Thyroid gland (tissue), 4 donors: ENCODE data around the gene CAAP1. TPM values are rescaled to one million over a fixed set of nuclear protein-coding genes. Genes with fewer than 3 reads are reported as not detected.

ENCODE experiments used
- DNase-seq, 2 donors: peaks; one replicate each; pipeline ENCODE4 v3.0.0-alpha.2; 2019
- H3K27ac ChIP-seq, 3 donors: fragments of 200-600 bp; sonication (generic); 1 replicate in 2 of 3; 2 replicates in 1 of 3; pipeline ENCODE4 v1.5.1; 2016 to 2019; ENCODE audit warnings: mild to moderate bottlenecking in 1 of 3, moderate library complexity in 1 of 3
- H3K27me3 ChIP-seq: fragments of 200-600 bp; sonication (generic); one replicate; pipeline ENCODE4 v1.5.1; 2019
- H3K36me3 ChIP-seq, 2 donors: fragments of 200-600 bp; sonication (generic); one replicate each; pipeline ENCODE4 v1.5.1; 2016 to 2019
- H3K4me1 ChIP-seq, 2 donors: fragments of 200-600 bp; sonication (generic); one replicate each; pipeline ENCODE4 v1.5.1; 2017 to 2019
- H3K4me3 ChIP-seq, 3 donors: fragments of 200-600 bp; sonication (generic); replicated peaks in 1 of 3; 1 replicate in 2 of 3; 2 replicates in 1 of 3; pipeline ENCODE4 v1.5.1; 2016; ENCODE audit warnings: mild to moderate bottlenecking in 1 of 3
- H3K9me3 ChIP-seq: fragments of 200-600 bp; sonication (generic); one replicate; pipeline ENCODE4 v1.5.1; 2017
- CTCF ChIP-seq, 6 experiments: fragments of 200-600 bp in 3 of 6; fragments of 450-650 bp in 3 of 6; sonication (generic) in 3 of 6; IDR thresholded peaks; one replicate each; pipeline ENCODE4 v1.5.1; 2016 to 2019; ENCODE audit warnings: antibody characterized with exemption in 6 of 6, mild to moderate bottlenecking in 2 of 6, inconsistent platforms in 1 of 6, moderate library complexity in 1 of 6
- POLR2A ChIP-seq, 2 donors: fragments of 450-650 bp; IDR thresholded peaks; one replicate each; pipeline ENCODE4 v1.6.1; 2017; ENCODE audit warnings: antibody characterized with exemption in 2 of 2, mild to moderate bottlenecking in 2 of 2, moderate library complexity in 1 of 2
- WGBS, 2 donors: methylation state at CpG; one replicate each; pipeline ENCODE4 v1.1.5; 2017; 5-methylcytosine and 5-hydroxymethylcytosine counted together
- intact Hi-C: fragments of 100-400 bp; cut with DNase I; formaldehyde crosslinking; loops from one replicate; pipeline ENCODE4 v1.15.1; 2023
- total RNA-seq, 4 donors: library from RNA; depleted of rRNA; stranded (reverse); fragments of >200 nt; gene quantifications; one replicate each; pipeline ENCODE4 v1.2.3, GENCODE V29; 2016

The CAAP1 gene, protein sequence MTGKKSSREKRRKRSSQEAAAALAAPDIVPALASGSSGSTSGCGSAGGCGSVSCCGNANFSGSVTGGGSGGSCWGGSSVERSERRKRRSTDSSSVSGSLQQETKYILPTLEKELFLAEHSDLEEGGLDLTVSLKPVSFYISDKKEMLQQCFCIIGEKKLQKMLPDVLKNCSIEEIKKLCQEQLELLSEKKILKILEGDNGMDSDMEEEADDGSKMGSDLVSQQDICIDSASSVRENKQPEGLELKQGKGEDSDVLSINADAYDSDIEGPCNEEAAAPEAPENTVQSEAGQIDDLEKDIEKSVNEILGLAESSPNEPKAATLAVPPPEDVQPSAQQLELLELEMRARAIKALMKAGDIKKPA
- total RNA-seq = 100 to 1,000 TPM in 1 of 4 donors, 10 to 100 TPM in 3; 54.9 to 110 (median 56.5) TPM

- peaks cover 4 to 5% of the 10 kb centered on the region in 2 donors for H3K4me1 ChIP-seq
- H3K36me3 ChIP-seq = no peaks in the 10 kb centered on the region
- no peaks in the 10 kb centered on the region for H3K27me3 ChIP-seq
- H3K4me3 ChIP-seq = peak within 1 kb of the TSS; percentile 67 to 97 (median 86)
- intact Hi-C loops = loop anchor here (5.0 kb wide), 1 partner anchor 65 kb away; the partner anchor contains the start of gene IFT74
- DNase-seq = peak; percentile 95 to 96
- H3K9me3 ChIP-seq = no peaks in the 10 kb centered on the region
- WGBS, 2 donors = 1% methylated on average over 32 to 58 of the region's 70 CpGs
- TF ChIP-seq POLR2A (IDR thresholded peaks at IDR 0.05) (peak; percentile 47 to 95), CTCF (IDR thresholded peaks at IDR 0.05) (peak in 3 of 6 experiments; percentile 32 to 43 (median 34))
- peak within 1 kb of the TSS; percentile 90 to 99 (median 99) for H3K27ac ChIP-seq
Measured at GRCh38 chr9:26892251-26893029, at the start of gene CAAP1. CAAP1 (minus strand) TSS chr9:26892802; CDS start chr9:26892715, 87 bp downstream.

GRCh38 chr9:26940779-26941178 lies 48.2 kb upstream of the CAAP1 start:
- peaks cover 8 to 18% of the 10 kb centered on the region in 2 donors for H3K4me1 ChIP-seq
- TF ChIP-seq CTCF (IDR thresholded peaks at IDR 0.05) = no peak
- TF ChIP-seq POLR2A (IDR thresholded peaks at IDR 0.05) = no peak
- 92 to 100% methylated on average over 1 of the region's 1 CpG for WGBS, 2 donors
- H3K9me3 ChIP-seq = no peaks in the 10 kb centered on the region
- H3K27ac ChIP-seq = no peak overlapping the region
- no peaks in the 10 kb centered on the region for H3K27me3 ChIP-seq
- no peak for DNase-seq
- intact Hi-C loops = no loop called here
- H3K36me3 ChIP-seq = no peaks in the 10 kb centered on the region
- H3K4me3 ChIP-seq = no peak overlapping the region

GRCh38 chr9:26939955-26940711 lies 47.5 kb upstream of the CAAP1 start:
- H3K9me3 ChIP-seq = no peaks in the 10 kb centered on the region
- H3K27ac ChIP-seq = no peak overlapping the region
- H3K4me3 ChIP-seq = no peak overlapping the region
- 86 to 89% methylated on average over 3 of the region's 3 CpGs for WGBS, 2 donors
- intact Hi-C loops = loop anchor here (10.0 kb wide), 1 partner anchor 205 kb away; no protein-coding TSS in a partner anchor
- TF ChIP-seq POLR2A (IDR thresholded peaks at IDR 0.05) (no peak), CTCF (IDR thresholded peaks at IDR 0.05) (no peak)
- H3K4me1 ChIP-seq = peaks cover 1 to 12% of the 10 kb centered on the region in 2 donors
- DNase-seq = no peak
- no peaks in the 10 kb centered on the region for H3K36me3 ChIP-seq
- H3K27me3 ChIP-seq = no peaks in the 10 kb centered on the region

DNA sequence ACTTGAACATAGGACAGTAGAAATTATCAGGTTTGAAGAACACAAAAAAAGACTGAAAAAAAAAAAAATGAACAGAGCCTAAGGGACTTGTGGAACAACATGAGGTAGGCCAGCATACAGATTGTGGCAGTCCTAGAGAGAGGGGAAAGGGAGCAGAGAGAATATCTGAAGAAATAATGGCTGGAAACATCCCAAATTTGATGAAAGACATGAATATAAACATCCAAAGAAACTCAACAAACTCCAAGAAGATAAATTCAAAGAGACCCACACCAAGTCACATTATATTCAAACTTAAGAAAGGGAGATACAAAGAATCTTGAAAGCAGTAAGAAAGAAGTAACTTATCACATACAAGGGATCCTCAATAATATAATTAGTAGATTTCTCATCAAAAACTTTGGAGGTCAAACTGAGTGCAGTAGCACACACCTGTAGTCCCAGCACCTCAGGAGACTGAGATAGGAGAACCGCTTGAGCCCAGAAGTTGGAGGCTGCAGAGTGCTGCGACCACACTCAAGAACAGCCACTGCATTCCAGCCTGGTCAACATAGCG lies 45.3 kb upstream of the CAAP1 start:
- Histone ChIP-seq H3K9me3 (no peaks in the 10 kb centered on the region), H3K4me3 (no peak overlapping the region), H3K4me1 (peaks cover 0 to under 1% of the 10 kb centered on the region in 2 donors), H3K36me3 (no peaks in the 10 kb centered on the region), H3K27ac (no peak overlapping the region), H3K27me3 (no peaks in the 10 kb centered on the region)
- 95 to 100% methylated on average over 3 of the region's 3 CpGs for WGBS, 2 donors
- TF ChIP-seq POLR2A (IDR thresholded peaks at IDR 0.05) (no peak), CTCF (IDR thresholded peaks at IDR 0.05) (no peak)
- DNase-seq = no peak
- intact Hi-C loops = loop anchor here (10.0 kb wide), 1 partner anchor 203 kb away; no protein-coding TSS in a partner anchor
